ENCODE measurements around the gene DNAJC6.
"Not testable (repeated sequence)": the region's sequence is repeated elsewhere in the genome, so short reads cannot be mapped to it uniquely, and the experiment has no call there.

DNAJC6 gene

DNA sequence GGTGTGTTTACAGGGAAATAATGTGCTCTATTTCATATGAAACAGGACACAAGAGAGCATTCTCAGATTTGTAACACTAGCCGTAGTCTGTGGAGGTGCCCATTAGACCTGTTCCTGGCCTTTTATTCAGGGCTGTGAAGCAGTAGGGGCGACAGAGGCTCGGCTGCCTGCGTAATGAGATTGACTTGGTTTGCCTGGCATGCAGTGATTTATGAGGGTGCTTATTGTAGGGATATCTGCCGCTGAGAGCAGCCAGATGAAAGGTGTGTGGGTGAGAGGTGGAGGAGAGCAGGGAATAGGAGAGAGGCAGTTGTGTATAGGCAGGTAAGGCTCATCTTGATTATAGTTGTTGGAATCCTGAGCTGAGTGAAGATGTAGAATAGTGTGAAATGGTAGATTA lies 51.3 kb downstream of the DNAJC6 start:
- no peak for DNase-seq

GRCh38 chr1:65362545-65362944 lies 53.2 kb downstream of the DNAJC6 start:
- DNase-seq: no peak

DNA sequence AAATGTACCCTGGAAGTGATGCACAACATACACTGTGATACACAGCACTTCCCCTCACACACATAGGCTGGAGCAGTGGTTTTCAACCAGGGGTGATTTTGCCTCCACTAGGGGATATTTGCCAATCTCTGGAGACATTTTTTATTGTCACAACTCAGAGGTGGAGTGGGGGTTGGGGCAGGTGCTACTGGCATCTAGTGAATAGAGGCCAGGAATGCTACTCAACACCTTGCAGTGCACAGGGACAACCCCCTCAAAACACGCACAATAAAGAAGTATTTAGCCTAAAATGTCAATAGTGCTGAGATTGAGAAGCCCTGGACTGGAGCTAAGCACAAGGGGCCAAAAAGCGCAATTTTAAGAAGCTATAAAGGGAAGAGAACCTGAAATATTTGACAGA lies 54.1 kb downstream of the DNAJC6 start:
- no peak for DNase-seq

GRCh38 chr1:65368403-65368802 lies 59.1 kb downstream of the DNAJC6 start:
- DNase-seq: no peak

GRCh38 chr1:65371544-65371943 lies 62.2 kb downstream of the DNAJC6 start:
- no peak for DNase-seq

- DNase-seq: no peak
These were observed 63.2 kb downstream of the DNAJC6 start for GRCh38 chr1:65372557-65372956.

- DNase-seq: no peak
These were observed 68.3 kb downstream of the DNAJC6 start for GRCh38 chr1:65377496-65378246.

- no peak for DNase-seq
These were observed 69.1 kb downstream of the DNAJC6 start for GRCh38 chr1:65378247-65378946.

DNA sequence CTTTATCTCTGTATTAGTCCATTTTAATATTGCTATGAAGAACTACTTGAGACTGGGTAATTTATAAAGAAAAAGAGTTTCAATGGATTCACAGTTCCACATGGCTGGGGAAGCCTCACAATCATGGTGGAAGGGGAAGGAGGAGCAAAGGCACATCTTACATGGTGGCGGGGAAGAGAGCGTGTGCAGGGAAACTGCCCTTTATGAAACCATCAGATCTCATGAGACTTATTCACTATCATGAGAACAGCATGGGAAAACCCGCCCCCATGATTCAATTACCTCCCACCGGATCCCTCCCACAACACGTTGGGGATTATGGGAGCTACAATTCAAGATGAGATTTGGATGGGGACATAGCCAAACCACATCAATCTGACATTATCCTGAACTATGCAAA lies 75.1 kb downstream of the DNAJC6 start:
- DNase-seq: not testable (repeated sequence)

DNA sequence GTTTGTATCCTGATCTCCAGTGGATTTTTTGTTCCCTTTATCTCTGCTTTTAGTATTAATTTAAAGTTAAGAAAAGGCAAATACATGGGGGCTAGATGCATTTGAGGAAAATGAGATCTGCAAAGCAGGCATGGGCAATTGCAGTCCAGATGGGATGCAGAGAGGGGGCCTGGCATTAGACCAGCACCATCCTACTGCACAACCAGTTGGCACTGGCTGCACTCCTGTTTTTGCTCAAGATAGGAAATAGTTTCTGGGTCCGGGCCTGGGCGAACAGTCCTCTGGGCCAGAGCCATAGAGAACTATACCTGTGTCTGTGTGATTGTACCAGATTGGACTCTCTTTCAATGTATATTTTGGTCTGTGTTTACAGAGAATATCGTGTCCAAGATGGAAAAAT lies 77.1 kb downstream of the DNAJC6 start:
- no peak for DNase-seq

DNA sequence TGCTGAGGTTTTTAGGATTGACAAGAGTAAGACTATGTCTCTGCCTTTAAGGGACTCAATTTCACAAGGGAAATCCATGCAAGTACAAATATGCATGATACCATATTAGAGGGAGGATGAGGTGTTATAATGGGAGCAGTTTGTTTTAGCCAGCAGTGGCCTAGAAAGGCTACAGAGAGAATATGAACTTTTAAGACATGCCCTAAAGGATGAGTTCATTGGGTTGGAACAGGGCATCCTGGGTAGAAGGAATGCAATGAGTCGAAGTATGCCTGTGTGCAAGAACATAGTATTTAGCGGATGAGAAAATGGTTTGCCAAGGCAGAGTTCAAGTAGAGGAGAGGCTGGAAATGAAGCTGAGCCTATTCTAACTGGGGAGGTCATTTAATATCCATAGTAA lies 78.5 kb downstream of the DNAJC6 start:
- DNase-seq: no peak

DNA sequence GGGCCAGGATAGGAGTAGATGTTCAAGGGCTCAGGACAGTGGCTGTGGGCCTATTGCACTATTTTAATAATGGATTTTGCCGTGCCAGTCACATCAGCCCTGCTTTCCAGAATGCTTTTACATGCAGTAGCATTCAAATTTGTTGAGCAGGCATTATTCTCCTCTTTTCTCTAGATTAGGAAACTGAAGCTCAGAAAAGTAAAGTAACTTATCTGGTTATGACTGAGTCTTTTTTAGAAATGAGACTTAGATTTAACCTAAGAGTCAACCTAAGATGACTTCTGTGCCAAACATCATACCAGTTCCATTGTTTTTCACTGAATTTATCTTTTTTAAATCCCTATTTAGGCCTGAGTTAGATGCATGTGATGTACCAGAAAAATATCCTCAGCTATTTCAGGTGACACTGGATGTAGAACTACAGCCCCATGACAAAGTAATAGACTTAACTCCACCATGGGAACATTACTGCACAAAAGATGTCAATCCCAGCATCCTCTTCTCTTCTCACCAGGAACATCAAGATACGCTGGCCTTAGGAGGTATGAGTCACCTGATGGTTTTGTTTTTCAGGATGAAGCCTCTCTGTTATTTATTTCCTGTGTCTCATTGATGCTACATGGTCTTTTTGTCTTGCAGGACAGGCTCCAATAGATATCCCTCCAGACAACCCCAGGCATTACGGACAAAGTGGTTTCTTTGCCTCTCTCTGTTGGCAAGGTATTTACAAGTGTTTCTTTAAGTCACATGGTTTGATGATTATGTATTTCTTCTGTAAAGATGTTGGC lies 79.8 kb downstream of the DNAJC6 start:
- no peak for DNase-seq

DNA sequence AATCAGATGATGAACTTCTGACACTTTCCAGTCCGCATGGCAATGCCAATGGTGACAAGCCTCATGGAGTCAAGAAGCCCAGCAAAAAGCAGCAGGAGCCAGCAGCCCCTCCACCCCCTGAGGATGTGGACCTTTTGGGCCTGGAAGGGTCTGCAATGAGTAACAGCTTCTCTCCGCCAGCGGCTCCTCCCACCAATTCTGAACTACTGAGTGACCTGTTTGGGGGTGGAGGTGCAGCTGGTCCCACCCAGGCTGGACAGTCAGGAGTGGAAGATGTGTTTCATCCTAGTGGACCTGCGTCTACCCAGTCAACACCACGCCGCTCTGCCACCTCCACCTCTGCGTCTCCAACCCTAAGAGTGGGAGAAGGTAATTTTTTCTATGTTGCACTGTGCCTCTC lies 83.2 kb downstream of the DNAJC6 start:
- DNase-seq: no peak

DNA sequence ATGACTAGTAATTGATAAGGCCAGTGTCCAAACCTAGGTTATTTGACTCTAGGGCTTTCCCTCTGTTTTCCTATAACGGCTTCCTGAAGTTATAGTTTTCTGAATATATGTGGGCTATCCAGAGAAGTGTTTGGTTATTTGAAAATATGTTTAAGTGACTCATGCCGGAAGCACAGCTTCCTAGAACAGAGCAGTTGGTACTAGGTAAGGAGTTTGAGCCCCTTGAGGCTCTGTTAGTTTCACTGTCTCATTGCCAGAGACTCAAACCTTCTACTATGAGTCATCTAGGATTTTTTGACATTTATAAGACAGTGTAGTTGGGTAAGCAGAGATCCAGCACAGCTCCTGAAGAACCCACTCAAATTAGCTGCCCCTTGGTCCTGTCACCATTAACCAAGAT lies 84.0 kb downstream of the DNAJC6 start:
- peak; percentile 4 to 24 for DNase-seq

DNA sequence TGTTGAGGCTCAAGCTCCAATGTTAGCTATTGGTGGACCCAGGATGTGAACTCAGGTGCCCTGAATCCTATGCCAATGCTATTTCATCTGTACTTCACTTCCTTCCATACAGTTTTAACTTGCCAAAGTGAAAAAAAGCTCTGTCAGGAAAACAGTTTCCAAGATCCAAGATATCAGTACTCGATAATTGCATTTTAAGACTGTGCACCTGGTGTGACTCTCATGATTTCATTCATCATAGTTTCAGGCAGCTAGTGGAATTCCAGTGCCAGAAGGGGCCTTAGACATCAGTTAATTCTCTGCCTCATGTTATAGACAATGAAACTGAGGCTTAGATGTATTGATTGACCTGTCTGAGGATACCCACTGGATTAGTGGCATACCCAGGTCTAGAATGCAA lies 84.6 kb downstream of the DNAJC6 start:
- no peak for DNase-seq

DNA sequence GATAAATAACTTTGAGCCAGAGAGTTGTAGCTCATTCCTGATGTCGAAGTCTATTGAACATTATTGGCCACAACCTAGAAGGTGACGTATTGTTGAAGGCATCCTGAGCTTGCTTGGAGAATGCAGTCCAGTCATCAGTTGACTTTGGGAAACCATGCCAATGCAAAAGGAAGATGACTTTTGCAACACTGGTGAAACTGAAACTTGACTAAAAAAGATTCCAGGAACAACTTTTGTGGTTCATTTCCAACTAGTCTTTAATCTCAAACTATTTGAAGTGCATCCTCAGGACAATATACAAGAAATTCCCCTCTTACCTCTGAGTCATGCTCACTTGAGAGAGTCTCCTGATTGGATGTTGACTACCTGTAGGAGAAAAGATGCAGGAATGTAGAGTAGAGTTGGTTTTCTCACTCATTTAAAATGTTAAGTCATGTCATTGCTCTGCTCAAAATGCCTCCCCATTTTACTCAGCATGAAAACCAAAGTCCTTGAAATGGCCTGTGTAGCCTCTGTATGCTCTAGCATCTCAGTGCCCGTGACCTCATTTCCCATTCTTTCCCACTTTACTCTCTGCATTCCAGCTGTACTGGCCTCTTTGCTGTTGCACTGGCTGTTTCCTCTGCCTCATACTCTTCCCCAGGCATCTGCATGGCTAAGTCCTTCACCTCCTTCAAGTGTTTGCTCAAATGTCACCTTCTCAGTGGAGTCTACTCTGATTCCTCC lies 86.7 kb downstream of the DNAJC6 start:
- DNase-seq: no peak

DNA sequence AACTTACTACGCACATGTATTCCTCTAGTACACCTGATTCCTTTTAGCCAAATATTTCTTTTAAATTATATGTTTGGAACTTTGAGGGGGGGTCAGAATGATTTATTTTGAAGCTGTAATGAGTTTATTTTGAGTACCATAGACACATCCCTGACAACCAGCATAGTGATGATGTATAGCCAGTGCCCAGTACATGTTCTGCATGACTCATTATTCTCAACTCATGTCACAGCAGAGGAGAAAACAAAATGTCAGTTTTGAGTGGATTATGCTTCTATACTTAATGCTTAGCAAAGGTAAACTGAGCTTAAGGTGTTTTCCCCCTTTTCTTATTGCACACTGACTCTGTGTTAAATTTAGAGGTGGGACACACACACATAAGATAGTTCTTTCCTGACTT lies 88.7 kb downstream of the DNAJC6 start:
- DNase-seq: no peak

- DNase-seq: no peak
These were observed 89.7 kb downstream of the DNAJC6 start for GRCh38 chr1:65399003-65399402.

DNA sequence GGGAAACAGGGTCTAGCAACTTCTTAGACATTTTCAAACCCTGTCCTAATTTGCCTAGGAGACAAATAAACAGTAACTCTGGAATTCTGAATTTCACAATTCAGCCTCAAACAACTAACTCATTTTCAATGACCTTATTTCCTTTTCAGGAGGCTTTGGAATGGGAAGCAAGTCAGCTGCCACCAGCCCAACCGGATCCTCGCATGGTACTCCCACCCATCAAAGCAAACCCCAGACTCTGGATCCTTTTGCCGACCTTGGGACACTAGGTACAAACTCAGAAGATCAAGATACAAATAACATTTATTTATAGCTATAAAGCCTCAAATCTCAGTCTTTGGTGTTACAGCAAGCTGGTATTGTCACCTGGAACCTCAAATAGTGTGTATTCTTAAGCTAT lies 92.3 kb downstream of the DNAJC6 start:
- no peak for DNase-seq

DNA sequence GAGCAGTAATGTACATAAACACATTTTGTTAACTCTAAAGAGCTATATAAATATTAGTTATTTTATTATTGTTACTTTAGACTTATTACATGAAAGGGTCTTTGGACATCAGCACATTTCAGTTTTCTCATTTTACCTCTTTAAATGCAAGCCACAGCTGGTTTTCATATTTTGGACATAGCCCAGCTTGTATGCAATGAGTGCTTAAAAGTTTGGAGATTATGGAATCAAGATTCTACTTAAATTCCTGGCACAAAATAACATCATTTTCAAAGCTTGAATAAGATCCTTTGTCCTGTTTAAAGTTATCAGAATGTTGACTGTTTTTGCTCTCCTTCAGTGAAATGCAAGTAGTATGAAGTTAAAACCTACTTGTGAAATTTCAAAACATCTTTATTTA lies 95.6 kb downstream of the DNAJC6 start:
- DNase-seq: no peak

- no peak for DNase-seq
These were observed 98.5 kb downstream of the DNAJC6 start for GRCh38 chr1:65407877-65408276.

- DNase-seq: no peak
These were observed 100.0 kb downstream of the DNAJC6 start for GRCh38 chr1:65409314-65409713.

DNA sequence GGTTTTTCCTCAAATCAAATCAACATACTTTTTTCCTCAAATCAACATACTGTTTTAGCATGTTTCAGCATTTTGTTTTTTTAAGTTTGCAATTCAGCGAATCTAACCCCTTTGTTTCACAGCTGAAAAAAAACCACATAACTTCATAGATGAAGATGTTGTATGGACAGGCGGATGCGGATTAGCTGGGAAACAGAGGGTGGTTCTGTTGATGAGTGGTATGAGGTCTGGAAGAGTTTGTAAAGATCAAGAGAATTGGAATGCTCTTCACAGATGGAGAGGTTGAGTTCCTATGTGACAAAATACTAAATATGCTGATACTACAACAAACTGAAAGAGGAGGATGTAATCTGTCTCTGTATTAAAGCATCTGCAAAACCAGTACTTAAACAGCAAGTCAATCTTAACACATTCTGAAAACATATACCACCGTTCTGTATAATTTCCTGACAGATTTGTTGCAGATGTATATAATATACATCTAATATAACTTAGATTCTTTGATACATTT lies 100.5 kb downstream of the DNAJC6 start:
- DNase-seq: no peak
